ENCODE measurements around the gene GALNT8.
"Not testable (repeated sequence)": the region's sequence is repeated elsewhere in the genome, so short reads cannot be mapped to it uniquely, and the experiment has no call there.

GALNT8 gene

DNA sequence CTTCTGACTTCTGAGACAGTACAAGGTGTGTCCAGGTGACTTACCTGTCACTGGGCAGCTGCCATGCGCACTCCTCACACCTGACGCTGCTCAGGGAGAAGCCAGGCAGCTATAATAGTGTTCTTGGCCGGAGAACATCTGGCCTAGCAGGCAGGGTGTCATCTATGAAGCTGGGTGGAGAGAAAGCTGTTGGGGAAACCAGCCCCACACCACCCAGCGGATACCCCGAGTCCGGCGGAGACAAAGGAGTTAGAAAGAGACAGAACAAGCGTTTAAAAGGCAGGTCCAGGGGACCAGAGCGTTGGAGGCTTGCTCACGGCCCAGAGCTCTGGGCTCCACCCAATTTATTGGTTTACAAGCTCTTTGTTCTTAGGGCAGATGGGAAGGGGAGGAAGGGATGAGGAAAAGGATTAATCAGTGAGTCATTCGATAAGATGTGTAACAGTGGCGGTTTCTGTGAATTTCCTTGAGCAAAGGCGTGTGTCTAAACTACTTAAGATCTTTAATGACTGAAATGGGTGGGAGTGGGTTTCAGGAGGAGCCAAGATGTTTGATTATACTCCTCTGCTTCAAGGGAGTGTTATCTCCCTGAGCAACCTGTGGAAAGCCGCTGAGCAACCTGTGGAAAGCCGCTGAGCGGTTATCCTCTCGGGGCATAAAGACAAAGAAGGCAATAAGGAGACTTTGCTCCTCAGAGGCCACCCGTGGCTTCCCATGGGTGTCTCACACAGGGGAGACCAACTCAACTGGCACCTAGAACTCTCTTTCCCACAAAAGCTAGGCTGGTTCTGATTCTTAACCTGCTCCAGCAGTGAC is at the start of gene GALNT8:
Gene GALNT8 (plus strand): TSS at position 580 of the 816 bp plus-strand sequence. CDS start 278 bp downstream, outside the sequence.
- FAIRE-seq, result no peak

- no peak for FAIRE-seq
These were observed 40.5 kb upstream of the GALNT8 start for GRCh38 chr12:4679711-4680110.

GRCh38 chr12:4681732-4682131 is 38.5 kb upstream of the GALNT8 start:
- peak; percentile 29 for FAIRE-seq

- FAIRE-seq, result no peak
These were observed 34.9 kb upstream of the GALNT8 start for GRCh38 chr12:4685317-4685716.

GRCh38 chr12:4690760-4691159 is 29.4 kb upstream of the GALNT8 start:
- FAIRE-seq, result no peak

GRCh38 chr12:4700621-4701026 is 19.6 kb upstream of the GALNT8 start:
- FAIRE-seq, result no peak

- FAIRE-seq, result no peak
These were observed 18.6 kb upstream of the GALNT8 start for GRCh38 chr12:4701395-4702190.

GRCh38 chr12:4703676-4704075 is 16.5 kb upstream of the GALNT8 start:
- no peak for FAIRE-seq

GRCh38 chr12:4705824-4706223 is 14.4 kb upstream of the GALNT8 start:
- no peak for FAIRE-seq

GRCh38 chr12:4707306-4707705 is 12.9 kb upstream of the GALNT8 start:
- FAIRE-seq, result no peak

DNA sequence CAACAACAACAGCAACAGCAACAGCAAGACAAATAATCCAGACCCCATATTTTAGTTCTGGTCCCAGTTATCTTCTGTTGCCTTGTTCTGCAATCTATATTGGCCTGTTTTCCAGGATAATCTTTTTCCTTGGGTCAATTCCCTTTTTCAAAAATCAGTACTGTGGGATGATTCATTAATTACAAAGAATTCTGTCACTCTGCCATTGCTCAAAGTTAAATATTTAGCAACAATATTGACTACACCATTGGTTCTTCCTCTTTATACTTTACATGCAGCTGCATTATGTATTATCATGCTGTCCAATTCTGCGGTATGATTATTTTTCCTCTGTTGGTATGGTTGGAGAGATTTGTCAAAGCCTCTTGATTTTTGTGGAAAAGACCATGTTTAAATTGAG is 10.1 kb upstream of the GALNT8 start:
- no peak for FAIRE-seq

- no peak for FAIRE-seq
These were observed 5.3 kb upstream of the GALNT8 start for GRCh38 chr12:4714879-4715278.

GRCh38 chr12:4717806-4718205 is 2.4 kb upstream of the GALNT8 start:
- FAIRE-seq, result no peak

GRCh38 chr12:4720637-4720995 is 416 bp downstream of the GALNT8 start:
- no peak for FAIRE-seq

DNA sequence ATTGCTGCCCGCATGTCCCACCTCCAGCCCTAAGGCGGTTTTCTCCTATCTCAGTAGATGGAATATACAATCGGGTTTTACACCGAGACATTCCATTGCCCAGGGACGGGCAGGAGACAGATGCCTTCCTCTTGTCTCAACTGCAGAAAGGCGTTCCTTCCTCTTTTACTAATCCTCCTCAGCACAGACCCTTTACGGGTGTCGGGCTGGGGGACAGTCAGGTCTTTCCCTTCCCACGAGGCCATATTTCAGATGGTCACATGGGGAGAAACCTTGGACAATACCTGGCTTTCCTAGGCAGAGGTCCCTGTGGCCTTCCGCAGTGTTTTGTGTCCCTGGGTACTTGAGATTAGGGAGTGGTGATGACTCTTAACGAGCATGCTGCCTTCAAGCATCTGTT is 1.4 kb downstream of the GALNT8 start:
- not testable (repeated sequence) for FAIRE-seq

- no peak for FAIRE-seq
These were observed 3.0 kb downstream of the GALNT8 start for GRCh38 chr12:4723226-4723625.

DNA sequence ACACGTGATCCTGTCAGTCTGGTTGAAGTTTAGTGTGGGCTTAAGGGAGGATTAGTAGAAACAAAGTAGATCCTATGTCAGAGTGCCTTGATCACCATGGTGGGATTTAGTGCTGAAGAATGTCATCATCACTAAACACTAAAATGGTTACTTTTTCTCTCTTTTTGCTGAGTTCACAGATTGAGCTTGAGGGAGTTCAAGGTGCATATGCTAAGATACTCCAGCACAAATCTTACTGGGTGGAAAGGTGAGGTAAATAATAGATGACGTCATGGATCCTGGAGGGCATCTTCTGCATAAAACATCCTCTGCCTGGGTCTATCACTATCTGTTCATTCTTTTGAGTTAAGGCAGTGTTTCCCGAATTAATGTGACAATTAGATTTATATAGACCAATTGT is 4.9 kb downstream of the GALNT8 start:
- no peak for FAIRE-seq

DNA sequence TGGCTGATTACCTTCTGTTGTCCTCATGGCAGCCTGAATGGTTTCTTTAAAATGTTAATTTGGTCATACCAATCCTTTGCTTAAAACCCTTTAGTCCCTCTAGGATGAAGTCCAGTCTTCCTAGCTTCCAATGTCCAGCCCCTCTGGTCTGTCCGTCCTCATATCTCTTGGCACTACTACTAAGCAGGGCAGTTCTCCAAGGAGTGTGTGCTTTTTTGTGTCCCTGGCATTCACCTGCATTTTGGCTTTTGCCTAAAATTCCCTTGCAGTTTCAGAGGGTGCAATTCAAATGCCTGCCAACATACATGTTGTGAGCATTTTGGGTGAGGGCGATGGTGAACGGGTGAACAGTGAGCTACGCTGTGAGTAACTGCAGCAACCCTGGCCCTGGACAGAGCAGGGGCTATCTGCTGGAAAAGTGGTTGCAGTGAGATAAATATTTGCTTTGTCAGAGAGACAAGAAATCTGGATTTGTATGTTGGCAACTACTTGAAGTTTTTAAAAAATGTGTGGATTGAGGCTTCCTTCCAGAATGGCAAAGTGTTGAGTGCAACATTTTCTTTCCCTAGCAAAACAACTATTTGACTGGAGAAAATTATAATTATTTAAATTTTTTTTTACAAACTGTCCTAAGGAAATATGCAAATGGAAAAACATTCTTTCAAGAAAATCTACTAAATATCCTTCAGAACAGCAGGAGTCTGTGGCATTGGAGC is 14.6 kb downstream of the GALNT8 start:
- FAIRE-seq, result no peak

GRCh38 chr12:4736091-4736490 is 15.9 kb downstream of the GALNT8 start:
- no peak for FAIRE-seq

GRCh38 chr12:4738541-4738940 is 18.3 kb downstream of the GALNT8 start:
- no peak for FAIRE-seq

GRCh38 chr12:4742416-4742970 is 22.3 kb downstream of the GALNT8 start:
- no peak for FAIRE-seq

DNA sequence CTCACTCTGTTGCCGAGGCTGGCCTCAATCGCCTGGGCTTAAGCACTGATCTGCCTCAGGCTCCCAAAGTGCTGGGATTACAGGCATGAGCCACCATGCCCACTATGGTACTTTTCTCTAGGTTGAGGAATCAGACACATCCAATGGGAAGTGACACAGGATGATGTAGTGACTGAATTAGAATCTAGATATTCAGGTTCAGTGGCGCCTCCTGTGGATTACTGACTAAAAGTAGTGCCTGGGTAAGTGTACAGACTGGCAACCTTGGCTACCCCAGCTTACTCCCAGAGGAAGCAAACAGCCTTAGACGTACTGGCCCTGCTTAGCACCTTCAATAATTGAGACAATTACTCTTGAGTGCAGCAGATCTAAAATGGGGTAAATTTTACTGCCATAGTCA is 22.8 kb downstream of the GALNT8 start:
- FAIRE-seq, result no peak

DNA sequence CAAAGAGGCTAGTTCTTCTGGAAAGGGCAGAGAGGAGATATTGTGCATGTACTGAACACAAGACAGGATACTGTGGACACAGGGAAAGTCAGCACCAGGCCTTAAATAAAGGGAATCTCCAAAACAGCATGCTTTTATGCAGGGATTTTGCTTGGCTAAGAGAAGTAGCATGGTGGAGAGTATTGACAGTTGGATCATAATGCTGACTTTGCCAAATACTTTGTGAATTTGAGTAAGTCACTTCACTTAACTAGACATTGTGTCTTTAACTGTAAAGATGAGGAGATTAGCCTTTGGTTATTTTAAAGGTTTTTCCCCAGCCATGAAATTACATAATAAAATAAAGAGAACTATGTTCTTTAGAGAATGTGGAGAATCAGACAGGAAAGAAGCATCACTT is 24.5 kb downstream of the GALNT8 start:
- FAIRE-seq, result no peak
